GM23338 (cell line): ENCODE measurements around the gene CKM. TPM values are rescaled to one million over a fixed set of nuclear protein-coding genes. Genes with fewer than 3 reads are reported as not detected.

Source experiments
- ATAC-seq: fragments of 200-7000 bp; cut with Tn5 transposase; 3 replicates; pipeline ENCODE4 v1.9.1; 2020
- DNase-seq: peaks from one replicate; pipeline ENCODE4 v3.0.0-alpha.2; 2015; ENCODE audit warnings: low spot score
- H2AFZ ChIP-seq: fragments of 200-600 bp; sonication (generic); 2 replicates; pipeline ENCODE4 v1.8.0; 2016; ENCODE audit warnings: antibody characterized with exemption, mild to moderate bottlenecking, moderate library complexity
- H3F3A ChIP-seq: fragments of 200-600 bp; sonication (generic); replicated peaks from 2 replicates; pipeline ENCODE4 v1.8.0; 2017; ENCODE audit warnings: antibody characterized with exemption, mixed run types, low read depth
- H3K27ac ChIP-seq: fragments of 200-600 bp; sonication (generic); 2 replicates; pipeline ENCODE4 v1.6.1; 2016; ENCODE audit warnings: low read depth
- H3K27me3 ChIP-seq: fragments of 200-600 bp; sonication (generic); 2 replicates; pipeline ENCODE4 v1.8.0; 2016; ENCODE audit warnings: mild to moderate bottlenecking, mixed run types, moderate library complexity; ENCODE audit not compliant: insufficient read depth
- H3K36me3 ChIP-seq: fragments of 200-600 bp; sonication (generic); 2 replicates; pipeline ENCODE4 v1.8.0; 2016; ENCODE audit warnings: mild to moderate bottlenecking; ENCODE audit not compliant: insufficient read depth
- H3K4me1 ChIP-seq: fragments of 200-600 bp; sonication (generic); 2 replicates; pipeline ENCODE4 v1.8.0; 2016; ENCODE audit warnings: mild to moderate bottlenecking, moderate library complexity; ENCODE audit not compliant: insufficient read depth
- H3K4me2 ChIP-seq: fragments of 200-600 bp; sonication (generic); 2 replicates; pipeline ENCODE4 v1.7.1; 2017; ENCODE audit warnings: mixed run types
- H3K4me3 ChIP-seq: fragments of 200-600 bp; sonication (generic); 2 replicates; pipeline ENCODE4 v1.6.1; 2016; ENCODE audit warnings: mixed run types
- H3K79me2 ChIP-seq: fragments of 200-600 bp; sonication (generic); replicated peaks from 2 replicates; pipeline ENCODE4 v1.8.0; 2017; ENCODE audit warnings: mild to moderate bottlenecking; ENCODE audit not compliant: insufficient read depth
- H3K9me2 ChIP-seq: fragments of 200-600 bp; sonication (generic); 2 replicates; pipeline ENCODE4 v1.8.0; 2017; ENCODE audit not compliant: insufficient read depth
- H4K20me1 ChIP-seq: fragments of 200-600 bp; sonication (generic); replicated peaks from 2 replicates; pipeline ENCODE4 v1.8.0; 2017; ENCODE audit warnings: mild to moderate bottlenecking; ENCODE audit not compliant: insufficient read depth
- H3K27ac Mint-ChIP-seq: 2 replicates; pipeline ENCODE4 v1.8.0; 2020; ENCODE audit warnings: inconsistent platforms, mild to moderate bottlenecking, moderate library complexity, mixed read lengths
- H3K27me3 Mint-ChIP-seq: 3 replicates; pipeline ENCODE4 v1.8.0; 2022; ENCODE audit warnings: low read depth, mild to moderate bottlenecking, moderate library complexity, mixed read lengths, inconsistent platforms; ENCODE audit not compliant: insufficient read depth, poor library complexity
- H3K36me3 Mint-ChIP-seq: 3 replicates; pipeline ENCODE4 v1.8.0; 2021; ENCODE audit warnings: low read depth, mild to moderate bottlenecking, inconsistent platforms, moderate library complexity, mixed read lengths
- H3K4me1 Mint-ChIP-seq: 3 replicates; pipeline ENCODE4 v1.8.0; 2020; ENCODE audit warnings: mild to moderate bottlenecking, inconsistent platforms, mixed read lengths
- H3K4me3 Mint-ChIP-seq: 3 replicates; pipeline ENCODE4 v1.8.0; 2021; ENCODE audit warnings: moderate library complexity, mild to moderate bottlenecking, inconsistent platforms, mixed read lengths
- H3K9me3 Mint-ChIP-seq: 3 replicates; pipeline ENCODE4 v1.8.0; 2020; ENCODE audit warnings: moderate library complexity, mild to moderate bottlenecking, inconsistent platforms, mixed read lengths
- CREB1 ChIP-seq: fragments of 250-450 bp; sonication (Bioruptor Pico); IDR thresholded peaks from 2 replicates; pipeline ENCODE4 v1.5.0; 2020; ENCODE audit warnings: low read depth, mild to moderate bottlenecking, moderate library complexity
- EZH2 ChIP-seq: fragments of 200-600 bp; sonication (generic); IDR thresholded peaks from one replicate; pipeline ENCODE4 v1.8.0; 2017; ENCODE audit warnings: antibody characterized with exemption, mild to moderate bottlenecking, low read depth; ENCODE audit not compliant: unreplicated experiment
- EZH2phosphoT487 ChIP-seq: fragments of 200-600 bp; sonication (generic); IDR thresholded peaks from one replicate; pipeline ENCODE4 v1.8.1; 2018; ENCODE audit warnings: antibody characterized with exemption; ENCODE audit not compliant: unreplicated experiment
- POLR2AphosphoS5 ChIP-seq: IDR thresholded peaks from 2 replicates; pipeline ENCODE4 v1.6.1; 2016; ENCODE audit warnings: antibody characterized with exemption, low read depth
- STAT1 ChIP-seq: IDR thresholded peaks from one replicate; pipeline ENCODE4 v1.6.1; 2016; ENCODE audit warnings: antibody characterized with exemption; ENCODE audit not compliant: unreplicated experiment
- ZNF114 ChIP-seq: fragments of 250-450 bp; sonication (Bioruptor Pico); IDR thresholded peaks from 2 replicates; pipeline ENCODE4 v1.5.0; 2020; ENCODE audit warnings: mild to moderate bottlenecking, moderate library complexity
- ZNF331 ChIP-seq: fragments of 250-450 bp; sonication (Bioruptor Pico); IDR thresholded peaks from 2 replicates; pipeline ENCODE4 v1.5.0; 2020; ENCODE audit warnings: low read depth, mild to moderate bottlenecking, moderate library complexity
- polyA plus RNA-seq: library from polyadenylated mRNA; unstranded; fragments of >200 nt; fragmentation: Nextera tagmentation; extraction: Ambion mirVana; gene quantifications from 2 replicates; pipeline ENCODE4 v1.2.1, GENCODE V29; 2016
- total RNA-seq: library from RNA; depleted of rRNA; stranded (reverse); fragments of >200 nt; shearing (Covaris generic); gene quantifications from 2 replicates; pipeline ENCODE4 v1.2.3, GENCODE V29; 2014
- TF ChIP-seq, protein P1 (sequence below): IDR thresholded peaks from 2 replicates; pipeline ENCODE4 v1.6.1; 2016; ENCODE audit warnings: antibody characterized with exemption
- TF ChIP-seq, protein P2 (sequence below), 2 experiments: fragments of 200-600 bp in 1 of 2; sonication (generic) in 1 of 2; conservative IDR thresholded peaks; 2 replicates each; pipeline versions ENCODE4 v1.5.1 to v1.6.1; 2016 to 2017; ENCODE audit warnings: antibody characterized with exemption in 2 of 2, low read depth in 2 of 2, mild to moderate bottlenecking in 2 of 2, moderate library complexity in 1 of 2
- TF ChIP-seq, protein P3 (sequence below): IDR thresholded peaks from one replicate; pipeline ENCODE4 v1.6.1; 2018; ENCODE audit warnings: antibody characterized with exemption; ENCODE audit not compliant: unreplicated experiment

Gene CKM
- total and polyA plus RNA-seq, 2 experiments from 2014 or later: not detected

DNA sequence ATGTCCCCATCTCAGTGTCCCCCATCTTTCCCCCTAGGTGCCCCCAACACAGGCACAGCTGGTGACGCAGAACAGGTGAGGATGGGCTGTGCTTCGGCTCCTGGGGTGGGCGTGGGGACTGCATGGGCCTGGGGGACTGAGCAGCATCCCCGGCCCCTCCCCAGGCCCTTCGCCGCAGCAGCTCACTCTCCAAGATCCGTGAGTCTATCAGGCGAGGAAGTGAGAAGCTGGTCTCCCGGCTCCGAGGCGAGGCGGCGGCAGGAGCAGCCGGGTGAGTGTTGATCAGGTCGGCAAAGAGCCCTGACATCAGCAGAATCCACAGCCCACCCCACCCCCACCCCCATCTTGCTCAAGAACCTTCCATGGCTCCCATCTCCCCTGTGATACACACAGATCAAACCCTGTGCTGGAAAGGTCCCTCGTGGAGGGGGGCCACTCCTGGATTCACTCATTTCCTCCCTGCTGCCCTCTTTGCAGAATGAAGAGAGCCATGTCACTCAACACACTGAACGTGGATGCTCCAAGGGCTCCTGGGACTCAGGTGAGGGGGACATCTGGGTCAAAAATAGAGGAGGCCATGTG lies 27.9 kb upstream of the CKM start:
- Histone ChIP-seq H3K79me2 (no peaks in the 10 kb centered on the region), H4K20me1 (peaks cover 3% of the 10 kb centered on the region), H3K36me3 (peaks cover 13% of the 10 kb centered on the region; the same call in 1 of the 2 replicates), H3K4me1 (no peaks in the 10 kb centered on the region), H3K27me3 (no peaks in the 10 kb centered on the region), H3K4me3 (no peak overlapping the region), H3F3A (no peaks in the 10 kb centered on the region), H2AFZ (no peak overlapping the region), H3K9me2 (no peaks in the 10 kb centered on the region), H3K4me2 (no peak overlapping the region), H3K27ac (no peak overlapping the region)
- TF ChIP-seq CREB1 (no peak), ZNF114 (CRISPR knock-in tag) (no peak), POLR2AphosphoS5 (no peak), STAT1 (no peak), ZNF331 (CRISPR knock-in tag) (no peak), EZH2 (no peak), EZH2phosphoT487 (no peak)
- TF ChIP-seq, protein P1, sequence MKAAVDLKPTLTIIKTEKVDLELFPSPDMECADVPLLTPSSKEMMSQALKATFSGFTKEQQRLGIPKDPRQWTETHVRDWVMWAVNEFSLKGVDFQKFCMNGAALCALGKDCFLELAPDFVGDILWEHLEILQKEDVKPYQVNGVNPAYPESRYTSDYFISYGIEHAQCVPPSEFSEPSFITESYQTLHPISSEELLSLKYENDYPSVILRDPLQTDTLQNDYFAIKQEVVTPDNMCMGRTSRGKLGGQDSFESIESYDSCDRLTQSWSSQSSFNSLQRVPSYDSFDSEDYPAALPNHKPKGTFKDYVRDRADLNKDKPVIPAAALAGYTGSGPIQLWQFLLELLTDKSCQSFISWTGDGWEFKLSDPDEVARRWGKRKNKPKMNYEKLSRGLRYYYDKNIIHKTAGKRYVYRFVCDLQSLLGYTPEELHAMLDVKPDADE: no peak
- TF ChIP-seq, protein P2, sequence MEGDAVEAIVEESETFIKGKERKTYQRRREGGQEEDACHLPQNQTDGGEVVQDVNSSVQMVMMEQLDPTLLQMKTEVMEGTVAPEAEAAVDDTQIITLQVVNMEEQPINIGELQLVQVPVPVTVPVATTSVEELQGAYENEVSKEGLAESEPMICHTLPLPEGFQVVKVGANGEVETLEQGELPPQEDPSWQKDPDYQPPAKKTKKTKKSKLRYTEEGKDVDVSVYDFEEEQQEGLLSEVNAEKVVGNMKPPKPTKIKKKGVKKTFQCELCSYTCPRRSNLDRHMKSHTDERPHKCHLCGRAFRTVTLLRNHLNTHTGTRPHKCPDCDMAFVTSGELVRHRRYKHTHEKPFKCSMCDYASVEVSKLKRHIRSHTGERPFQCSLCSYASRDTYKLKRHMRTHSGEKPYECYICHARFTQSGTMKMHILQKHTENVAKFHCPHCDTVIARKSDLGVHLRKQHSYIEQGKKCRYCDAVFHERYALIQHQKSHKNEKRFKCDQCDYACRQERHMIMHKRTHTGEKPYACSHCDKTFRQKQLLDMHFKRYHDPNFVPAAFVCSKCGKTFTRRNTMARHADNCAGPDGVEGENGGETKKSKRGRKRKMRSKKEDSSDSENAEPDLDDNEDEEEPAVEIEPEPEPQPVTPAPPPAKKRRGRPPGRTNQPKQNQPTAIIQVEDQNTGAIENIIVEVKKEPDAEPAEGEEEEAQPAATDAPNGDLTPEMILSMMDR (conservative IDR thresholded peaks at IDR 0.05; ENCODE audit: low read depth in 2 of 2): no peak
- TF ChIP-seq, protein P3, sequence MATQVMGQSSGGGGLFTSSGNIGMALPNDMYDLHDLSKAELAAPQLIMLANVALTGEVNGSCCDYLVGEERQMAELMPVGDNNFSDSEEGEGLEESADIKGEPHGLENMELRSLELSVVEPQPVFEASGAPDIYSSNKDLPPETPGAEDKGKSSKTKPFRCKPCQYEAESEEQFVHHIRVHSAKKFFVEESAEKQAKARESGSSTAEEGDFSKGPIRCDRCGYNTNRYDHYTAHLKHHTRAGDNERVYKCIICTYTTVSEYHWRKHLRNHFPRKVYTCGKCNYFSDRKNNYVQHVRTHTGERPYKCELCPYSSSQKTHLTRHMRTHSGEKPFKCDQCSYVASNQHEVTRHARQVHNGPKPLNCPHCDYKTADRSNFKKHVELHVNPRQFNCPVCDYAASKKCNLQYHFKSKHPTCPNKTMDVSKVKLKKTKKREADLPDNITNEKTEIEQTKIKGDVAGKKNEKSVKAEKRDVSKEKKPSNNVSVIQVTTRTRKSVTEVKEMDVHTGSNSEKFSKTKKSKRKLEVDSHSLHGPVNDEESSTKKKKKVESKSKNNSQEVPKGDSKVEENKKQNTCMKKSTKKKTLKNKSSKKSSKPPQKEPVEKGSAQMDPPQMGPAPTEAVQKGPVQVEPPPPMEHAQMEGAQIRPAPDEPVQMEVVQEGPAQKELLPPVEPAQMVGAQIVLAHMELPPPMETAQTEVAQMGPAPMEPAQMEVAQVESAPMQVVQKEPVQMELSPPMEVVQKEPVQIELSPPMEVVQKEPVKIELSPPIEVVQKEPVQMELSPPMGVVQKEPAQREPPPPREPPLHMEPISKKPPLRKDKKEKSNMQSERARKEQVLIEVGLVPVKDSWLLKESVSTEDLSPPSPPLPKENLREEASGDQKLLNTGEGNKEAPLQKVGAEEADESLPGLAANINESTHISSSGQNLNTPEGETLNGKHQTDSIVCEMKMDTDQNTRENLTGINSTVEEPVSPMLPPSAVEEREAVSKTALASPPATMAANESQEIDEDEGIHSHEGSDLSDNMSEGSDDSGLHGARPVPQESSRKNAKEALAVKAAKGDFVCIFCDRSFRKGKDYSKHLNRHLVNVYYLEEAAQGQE: no peak
- Mint-ChIP-seq H3K36me3 (peaks cover 47% of the 10 kb centered on the region), H3K27me3 (peaks cover 10% of the 10 kb centered on the region), H3K27ac (no peak overlapping the region), H3K9me3 (no peaks in the 10 kb centered on the region), H3K4me1 (no peaks in the 10 kb centered on the region; the same call in 1 of the 3 replicates), H3K4me3 (no peak overlapping the region)
- DNase-seq: no peak
- ATAC-seq: no peak
